Neural cell (in vitro differentiated cells): ENCODE results near the gene CDX4.

ENCODE experiments used
- CTCF ChIP-seq: fragments of 450-650 bp; IDR thresholded peaks from 2 replicates; pipeline ENCODE4 v1.5.1; 2014; ENCODE audit warnings: antibody characterized with exemption, mild to moderate bottlenecking, moderate library complexity; ENCODE audit not compliant: poor library complexity, severe bottlenecking
- EP300 ChIP-seq: fragments of 450-650 bp; conservative IDR thresholded peaks from 2 replicates; pipeline ENCODE4 v1.6.1; 2014; ENCODE audit warnings: antibody characterized with exemption, mild to moderate bottlenecking, moderate library complexity; ENCODE audit not compliant: poor library complexity, severe bottlenecking
- EZH2 ChIP-seq: fragments of 200-600, 300-800 bp; shearing (Covaris generic), sonication (generic); IDR thresholded peaks from 2 replicates; pipeline ENCODE4 v1.6.1; 2014; ENCODE audit warnings: antibody characterized with exemption, low read length, borderline replicate concordance, mild to moderate bottlenecking; ENCODE audit not compliant: insufficient read depth, poor library complexity, severe bottlenecking
- MXI1 ChIP-seq: fragments of 450-650 bp; conservative IDR thresholded peaks from 2 replicates; pipeline ENCODE4 v1.6.1; 2014; ENCODE audit warnings: antibody characterized with exemption, mild to moderate bottlenecking; ENCODE audit not compliant: poor library complexity, severe bottlenecking
- POLR2AphosphoS5 ChIP-seq: IDR thresholded peaks from 2 replicates; pipeline ENCODE4 v1.6.1; 2012
- RAD21 ChIP-seq: fragments of 450-650 bp; conservative IDR thresholded peaks from 2 replicates; pipeline ENCODE4 v1.6.1; 2014; ENCODE audit warnings: antibody characterized with exemption, mild to moderate bottlenecking, moderate library complexity
- SMC3 ChIP-seq: fragments of 450-650 bp; conservative IDR thresholded peaks from 2 replicates; pipeline ENCODE4 v1.6.1; 2014; ENCODE audit warnings: antibody characterized with exemption, mild to moderate bottlenecking, moderate library complexity; ENCODE audit not compliant: poor library complexity
- TAF1 ChIP-seq: IDR thresholded peaks from 2 replicates; pipeline ENCODE4 v1.6.1; 2012; ENCODE audit warnings: low read depth
- TF ChIP-seq, protein P1 (sequence below): IDR thresholded peaks from 2 replicates; pipeline ENCODE4 v1.6.1; 2012; ENCODE audit warnings: borderline replicate concordance

DNA sequence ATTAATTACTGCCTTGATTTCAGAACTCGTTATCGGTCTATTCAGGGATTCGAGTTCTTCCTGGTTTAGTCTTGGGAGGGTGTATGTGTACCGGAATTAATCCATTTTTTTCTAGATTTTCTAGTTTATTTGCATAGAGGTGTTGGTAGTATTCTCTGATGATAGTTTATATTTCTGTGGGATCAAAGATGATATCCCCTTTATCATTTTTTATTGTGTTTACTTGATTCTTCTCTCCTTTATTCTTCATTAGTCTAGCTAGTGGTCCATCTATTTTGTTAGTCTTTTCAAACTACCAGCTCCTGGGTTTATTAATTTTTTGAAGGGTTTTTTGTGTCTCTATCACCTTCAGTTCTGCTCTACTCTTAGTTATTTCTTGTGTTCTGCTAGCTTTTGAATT, 32.1 kb downstream of the CDX4 start:
- TF ChIP-seq POLR2AphosphoS5 = no peak
- TF ChIP-seq CTCF = no peak
- TF ChIP-seq MXI1 = no peak
- TF ChIP-seq TAF1 = no peak
- TF ChIP-seq EP300 = no peak
- no peak for TF ChIP-seq EZH2
- TF ChIP-seq, protein P1, sequence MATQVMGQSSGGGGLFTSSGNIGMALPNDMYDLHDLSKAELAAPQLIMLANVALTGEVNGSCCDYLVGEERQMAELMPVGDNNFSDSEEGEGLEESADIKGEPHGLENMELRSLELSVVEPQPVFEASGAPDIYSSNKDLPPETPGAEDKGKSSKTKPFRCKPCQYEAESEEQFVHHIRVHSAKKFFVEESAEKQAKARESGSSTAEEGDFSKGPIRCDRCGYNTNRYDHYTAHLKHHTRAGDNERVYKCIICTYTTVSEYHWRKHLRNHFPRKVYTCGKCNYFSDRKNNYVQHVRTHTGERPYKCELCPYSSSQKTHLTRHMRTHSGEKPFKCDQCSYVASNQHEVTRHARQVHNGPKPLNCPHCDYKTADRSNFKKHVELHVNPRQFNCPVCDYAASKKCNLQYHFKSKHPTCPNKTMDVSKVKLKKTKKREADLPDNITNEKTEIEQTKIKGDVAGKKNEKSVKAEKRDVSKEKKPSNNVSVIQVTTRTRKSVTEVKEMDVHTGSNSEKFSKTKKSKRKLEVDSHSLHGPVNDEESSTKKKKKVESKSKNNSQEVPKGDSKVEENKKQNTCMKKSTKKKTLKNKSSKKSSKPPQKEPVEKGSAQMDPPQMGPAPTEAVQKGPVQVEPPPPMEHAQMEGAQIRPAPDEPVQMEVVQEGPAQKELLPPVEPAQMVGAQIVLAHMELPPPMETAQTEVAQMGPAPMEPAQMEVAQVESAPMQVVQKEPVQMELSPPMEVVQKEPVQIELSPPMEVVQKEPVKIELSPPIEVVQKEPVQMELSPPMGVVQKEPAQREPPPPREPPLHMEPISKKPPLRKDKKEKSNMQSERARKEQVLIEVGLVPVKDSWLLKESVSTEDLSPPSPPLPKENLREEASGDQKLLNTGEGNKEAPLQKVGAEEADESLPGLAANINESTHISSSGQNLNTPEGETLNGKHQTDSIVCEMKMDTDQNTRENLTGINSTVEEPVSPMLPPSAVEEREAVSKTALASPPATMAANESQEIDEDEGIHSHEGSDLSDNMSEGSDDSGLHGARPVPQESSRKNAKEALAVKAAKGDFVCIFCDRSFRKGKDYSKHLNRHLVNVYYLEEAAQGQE = no peak
- no peak for TF ChIP-seq SMC3
- no peak for TF ChIP-seq RAD21
